AML-193 (cell line): ENCODE results near the gene NFKBIL1.
"Not testable (repeated sequence)": the region's sequence is repeated elsewhere in the genome, so short reads cannot be mapped to it uniquely, and the experiment has no call there.

ENCODE experiments used
- DNase-seq, 2 experiments: peaks; one replicate each; lab custom pipeline; 2025; lab: John Stamatoyannopoulos, UW

NFKBIL1 gene

GRCh38 chr6:31546958-31547726 is at the start of gene NFKBIL1:
NFKBIL1 (plus strand) TSS chr6:31547608; CDS start chr6:31547695, 87 bp downstream.
- peak; percentile 97 to 99 for DNase-seq

GRCh38 chr6:31498748-31499147 is 48.7 kb upstream of the NFKBIL1 start:
- DNase-seq = no peak

- DNase-seq = not testable (repeated sequence)
Observed at GRCh38 chr6:31499648-31500047, 47.8 kb upstream of the NFKBIL1 start.

GRCh38 chr6:31502586-31502985 is 44.8 kb upstream of the NFKBIL1 start:
- peak; percentile 48 to 51 for DNase-seq

- not testable (repeated sequence) for DNase-seq
Observed at GRCh38 chr6:31509036-31509435, 38.4 kb upstream of the NFKBIL1 start.

GRCh38 chr6:31510007-31510406 is 37.4 kb upstream of the NFKBIL1 start:
- no peak for DNase-seq

- DNase-seq = no peak
Observed at GRCh38 chr6:31513456-31514165, 33.8 kb upstream of the NFKBIL1 start.

GRCh38 chr6:31521835-31522234 is 25.6 kb upstream of the NFKBIL1 start:
- DNase-seq = no peak

GRCh38 chr6:31525553-31525931 is 21.9 kb upstream of the NFKBIL1 start:
- DNase-seq = no peak

- no peak for DNase-seq
Observed at GRCh38 chr6:31525932-31526591, 21.3 kb upstream of the NFKBIL1 start.

- DNase-seq = peak in 1 of 2 experiments; percentile 17
Observed at GRCh38 chr6:31528307-31528777, 19.1 kb upstream of the NFKBIL1 start.

- DNase-seq = no peak
Observed at GRCh38 chr6:31528821-31529328, 18.5 kb upstream of the NFKBIL1 start, which contains the start of gene MCCD1. MCCD1 (plus strand) TSS chr6:31528962; CDS start chr6:31529015, 53 bp downstream.

- no peak for DNase-seq
Observed at GRCh38 chr6:31529329-31530150, 17.9 kb upstream of the NFKBIL1 start.

- no peak for DNase-seq
Observed at GRCh38 chr6:31530659-31531058, 16.7 kb upstream of the NFKBIL1 start.

GRCh38 chr6:31531162-31531561 is 16.2 kb upstream of the NFKBIL1 start:
- no peak for DNase-seq

- no peak for DNase-seq
Observed at GRCh38 chr6:31531771-31532643, 15.4 kb upstream of the NFKBIL1 start.

GRCh38 chr6:31532644-31533454 is 14.6 kb upstream of the NFKBIL1 start:
- DNase-seq = no peak

- no peak for DNase-seq
Observed at GRCh38 chr6:31533455-31533841, 14.0 kb upstream of the NFKBIL1 start.

GRCh38 chr6:31534011-31534410 is 13.4 kb upstream of the NFKBIL1 start:
- no peak for DNase-seq
